Measurements from ENCODE around the gene SEPTIN5.

Gene SEPTIN5

DNA sequence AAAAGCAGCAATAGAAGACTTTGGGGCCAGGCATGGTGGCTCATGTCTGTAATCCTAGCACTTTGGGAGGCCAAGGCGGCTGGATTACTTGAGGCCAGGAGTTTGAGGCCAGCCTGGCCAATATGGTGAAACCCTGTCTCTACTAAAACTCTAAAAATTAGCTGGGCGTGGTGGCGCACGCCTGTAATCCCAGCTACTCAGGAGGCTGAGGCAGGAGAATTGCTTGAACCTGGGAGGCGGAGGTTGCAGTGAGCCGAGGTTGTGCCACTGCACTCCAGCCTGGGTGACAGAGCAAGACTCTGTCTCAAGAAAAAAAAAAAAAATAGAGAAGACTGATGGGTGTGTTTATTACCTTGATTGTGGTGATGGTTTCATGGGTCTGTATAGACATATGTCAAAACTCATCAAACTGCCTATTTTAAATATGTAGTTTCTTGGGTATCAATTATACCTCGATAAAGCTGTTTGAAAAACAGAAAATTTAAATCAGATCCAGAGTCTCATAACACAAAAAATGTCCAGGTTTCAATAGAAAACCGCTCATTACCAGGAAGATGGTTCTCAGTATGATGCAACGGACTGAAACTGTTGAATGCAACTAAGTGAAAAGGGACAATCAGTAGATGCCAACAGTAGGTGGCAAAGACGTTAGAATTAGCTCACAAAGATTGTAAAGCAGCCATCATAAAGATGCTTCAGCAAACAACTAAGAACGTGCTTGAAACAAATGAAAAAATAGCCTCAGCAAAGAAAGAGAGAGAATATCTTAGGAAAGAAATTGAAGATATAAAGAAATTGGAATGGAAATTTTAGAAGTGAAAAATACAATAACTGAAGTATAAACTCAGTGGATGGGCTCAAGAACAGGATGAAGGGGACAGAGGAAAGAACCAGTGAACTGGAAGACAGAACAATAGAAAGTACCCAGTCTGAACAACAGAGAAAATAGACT, 33.1 kb upstream of the SEPTIN5 start:
- no peak overlapping the region for H3K4me3 ChIP-seq (ENCODE audit: low read depth, low read length)
- TF ChIP-seq CTCF (IDR thresholded peaks at IDR 0.05; ENCODE audit: low read depth, low read length), result no peak
- in situ Hi-C loops (cut with HindIII; ENCODE audit: low sequenced_read_pairs), result no loop called here
- no peak for DNase-seq (ENCODE audit: low read depth, low spot score)

DNA sequence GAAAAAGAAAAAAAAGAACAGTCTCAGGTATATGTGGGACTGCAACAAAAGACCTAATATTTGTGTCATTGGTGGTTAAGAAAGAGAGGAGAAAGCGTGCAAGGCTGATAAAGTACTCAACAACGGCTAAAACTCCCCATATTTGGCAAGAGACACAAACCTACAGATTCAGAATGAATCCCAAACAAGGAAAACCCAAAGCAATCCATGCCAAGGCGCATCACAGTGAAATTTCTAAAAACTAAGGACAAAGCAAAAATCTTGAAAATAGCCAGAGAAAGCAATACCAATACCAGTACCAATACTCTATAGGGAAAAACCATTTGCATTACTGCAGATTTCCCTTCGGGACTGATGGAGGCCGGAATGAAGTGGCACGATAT, 32.4 kb upstream of the SEPTIN5 start:
- DNase-seq (ENCODE audit: low read depth, low spot score), result no peak
- TF ChIP-seq CTCF (IDR thresholded peaks at IDR 0.05; ENCODE audit: low read depth, low read length), result no peak
- no peak overlapping the region for H3K4me3 ChIP-seq (ENCODE audit: low read depth, low read length)
- in situ Hi-C loops (cut with HindIII; ENCODE audit: low sequenced_read_pairs), result no loop called here

GRCh38 chr22:19686946-19687345, 27.4 kb upstream of the SEPTIN5 start:
- no peak for DNase-seq (ENCODE audit: low read depth, low spot score)
- in situ Hi-C loops (cut with HindIII; ENCODE audit: low sequenced_read_pairs), result no loop called here
- no peak overlapping the region for H3K4me3 ChIP-seq (ENCODE audit: low read depth, low read length)
- no peak for TF ChIP-seq CTCF (IDR thresholded peaks at IDR 0.05; ENCODE audit: low read depth, low read length)

- in situ Hi-C loops (cut with HindIII; ENCODE audit: low sequenced_read_pairs), result no loop called here
- no peak for TF ChIP-seq CTCF (IDR thresholded peaks at IDR 0.05; ENCODE audit: low read depth, low read length)
- H3K4me3 ChIP-seq (ENCODE audit: low read depth, low read length), result no peak overlapping the region
- DNase-seq (ENCODE audit: low read depth, low spot score), result no peak
Observed at GRCh38 chr22:19687561-19688300, 26.6 kb upstream of the SEPTIN5 start.

- in situ Hi-C loops (cut with HindIII; ENCODE audit: low sequenced_read_pairs), result no loop called here
- no peak for TF ChIP-seq CTCF (IDR thresholded peaks at IDR 0.05; ENCODE audit: low read depth, low read length)
Observed at GRCh38 chr22:19688301-19689290, 25.7 kb upstream of the SEPTIN5 start.

GRCh38 chr22:19689408-19689807, 24.9 kb upstream of the SEPTIN5 start:
- DNase-seq (ENCODE audit: low read depth, low spot score), result no peak
- in situ Hi-C loops (cut with HindIII; ENCODE audit: low sequenced_read_pairs), result no loop called here
- no peak overlapping the region for H3K4me3 ChIP-seq (ENCODE audit: low read depth, low read length)
- TF ChIP-seq CTCF (IDR thresholded peaks at IDR 0.05; ENCODE audit: low read depth, low read length), result no peak

More at GRCh38 chr22:19688301-19689290, 25.7 kb upstream of the SEPTIN5 start:
- no peak for DNase-seq (ENCODE audit: low read depth, low spot score)
- no peak overlapping the region for H3K4me3 ChIP-seq (ENCODE audit: low read depth, low read length)
